Measurements from ENCODE around the gene PTPRN2.

DNA sequence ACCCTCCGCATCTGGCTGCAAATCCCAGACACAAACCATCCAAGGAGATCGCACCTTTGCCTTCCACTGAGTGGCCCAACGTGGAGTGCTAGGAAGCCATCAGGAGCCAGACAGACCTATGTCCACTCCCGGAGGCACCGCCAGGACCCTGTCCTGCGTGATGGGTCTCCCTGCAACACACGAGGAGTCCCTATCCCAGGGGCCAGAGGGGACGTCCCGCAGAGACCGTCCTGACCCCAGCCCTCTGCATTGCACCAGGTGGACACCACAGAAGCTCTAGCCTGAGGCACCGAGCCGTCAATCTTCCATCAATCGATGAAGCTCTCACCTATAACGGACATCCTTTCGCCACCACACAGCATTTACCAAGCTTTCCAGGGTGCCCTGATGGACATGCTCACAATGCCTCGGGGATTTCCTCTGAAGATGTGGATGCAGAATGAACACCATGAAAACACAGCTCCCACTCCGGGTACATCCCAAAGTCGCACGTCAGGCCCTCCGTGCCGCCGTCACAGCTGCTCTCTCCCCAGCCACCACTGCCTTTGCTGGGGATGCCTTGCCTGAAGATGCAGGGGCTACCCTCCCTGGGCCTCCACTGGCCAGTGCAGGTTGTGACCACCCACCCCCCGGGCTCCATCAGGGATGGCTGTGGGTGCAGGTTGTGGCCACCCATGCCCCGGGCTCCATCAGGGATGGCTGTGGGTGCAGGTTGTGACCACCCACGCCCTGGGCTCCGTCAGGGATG, 54.1 kb downstream of the PTPRN2 start:
- TF ChIP-seq SP1 (IDR thresholded peaks at IDR 0.05; ENCODE audit: low read depth, low read length) (no peak), TCF12 (IDR thresholded peaks at IDR 0.05; ENCODE audit: low read depth, low read length) (no peak), EP300 (IDR thresholded peaks at IDR 0.05; ENCODE audit: borderline replicate concordance in 1 of 2, low read depth in 2 of 2, low read length in 2 of 2) (no peak), YY1 (IDR thresholded peaks at IDR 0.05; ENCODE audit: low read depth, low read length) (no peak), SIX5 (IDR thresholded peaks at IDR 0.05; ENCODE audit: low read depth, low read length) (no peak), GABPA (IDR thresholded peaks at IDR 0.05; ENCODE audit: borderline replicate concordance, insufficient read depth, low read length) (no peak), POLR2A (IDR thresholded peaks at IDR 0.05; ENCODE audit: control extremely low read depth in 1 of 2, low read depth in 2 of 2, low read length in 2 of 2) (no peak), JUND (IDR thresholded peaks at IDR 0.05; ENCODE audit: low read length) (no peak), HDAC2 (IDR thresholded peaks at IDR 0.05; ENCODE audit: borderline replicate concordance in 1 of 2, low read depth in 2 of 2, low read length in 2 of 2) (no peak), SIN3A (conservative IDR thresholded peaks at IDR 0.05 in 1 of 2, IDR thresholded peaks at IDR 0.05 in 1 of 2; ENCODE audit: low read depth in 1 of 2, low read length in 2 of 2) (no peak)
- TF ChIP-seq, protein P1, sequence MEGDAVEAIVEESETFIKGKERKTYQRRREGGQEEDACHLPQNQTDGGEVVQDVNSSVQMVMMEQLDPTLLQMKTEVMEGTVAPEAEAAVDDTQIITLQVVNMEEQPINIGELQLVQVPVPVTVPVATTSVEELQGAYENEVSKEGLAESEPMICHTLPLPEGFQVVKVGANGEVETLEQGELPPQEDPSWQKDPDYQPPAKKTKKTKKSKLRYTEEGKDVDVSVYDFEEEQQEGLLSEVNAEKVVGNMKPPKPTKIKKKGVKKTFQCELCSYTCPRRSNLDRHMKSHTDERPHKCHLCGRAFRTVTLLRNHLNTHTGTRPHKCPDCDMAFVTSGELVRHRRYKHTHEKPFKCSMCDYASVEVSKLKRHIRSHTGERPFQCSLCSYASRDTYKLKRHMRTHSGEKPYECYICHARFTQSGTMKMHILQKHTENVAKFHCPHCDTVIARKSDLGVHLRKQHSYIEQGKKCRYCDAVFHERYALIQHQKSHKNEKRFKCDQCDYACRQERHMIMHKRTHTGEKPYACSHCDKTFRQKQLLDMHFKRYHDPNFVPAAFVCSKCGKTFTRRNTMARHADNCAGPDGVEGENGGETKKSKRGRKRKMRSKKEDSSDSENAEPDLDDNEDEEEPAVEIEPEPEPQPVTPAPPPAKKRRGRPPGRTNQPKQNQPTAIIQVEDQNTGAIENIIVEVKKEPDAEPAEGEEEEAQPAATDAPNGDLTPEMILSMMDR (IDR thresholded peaks at IDR 0.05; ENCODE audit: control extremely low read depth in 1 of 3, insufficient read depth in 1 of 3, low read depth in 1 of 3, low read length in 3 of 3) = no peak

All from H1 (cell line).